ENCODE measurements around the gene CLTA. TPM values are rescaled to one million over a fixed set of nuclear protein-coding genes. Genes with fewer than 3 reads are reported as not detected.
"Not testable (repeated sequence)": the region's sequence is repeated elsewhere in the genome, so short reads cannot be mapped to it uniquely, and the experiment has no call there.

CLTA gene
- total RNA-seq, 1 donor from 2014 or later: 222 TPM

DNA sequence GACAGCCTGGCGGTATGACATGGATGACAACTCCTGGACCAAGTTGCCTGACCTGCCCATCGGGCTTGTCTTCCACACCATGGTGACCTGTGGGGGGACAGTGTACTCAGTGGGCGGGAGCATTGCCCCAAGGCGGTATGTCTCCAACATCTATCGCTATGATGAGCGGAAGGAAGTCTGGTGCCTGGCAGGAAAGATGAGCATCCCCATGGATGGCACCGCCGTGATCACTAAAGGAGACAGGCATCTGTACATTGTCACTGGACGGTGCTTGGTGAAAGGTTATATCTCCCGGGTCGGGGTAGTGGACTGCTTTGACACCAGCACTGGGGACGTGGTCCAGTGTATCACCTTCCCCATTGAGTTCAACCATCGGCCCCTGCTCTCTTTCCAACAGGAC, 20.2 kb upstream of the CLTA start:
- no peak for DNase-seq (ENCODE audit: low read depth, low spot score)
- H3K9me3 Mint-ChIP-seq: no peaks in the 10 kb centered on the region
- H3K27me3 Mint-ChIP-seq (ENCODE audit: low read depth): peaks cover 6% of the 10 kb centered on the region
- H3K4me3 Mint-ChIP-seq: no peak overlapping the region
- TF ChIP-seq, protein P1, sequence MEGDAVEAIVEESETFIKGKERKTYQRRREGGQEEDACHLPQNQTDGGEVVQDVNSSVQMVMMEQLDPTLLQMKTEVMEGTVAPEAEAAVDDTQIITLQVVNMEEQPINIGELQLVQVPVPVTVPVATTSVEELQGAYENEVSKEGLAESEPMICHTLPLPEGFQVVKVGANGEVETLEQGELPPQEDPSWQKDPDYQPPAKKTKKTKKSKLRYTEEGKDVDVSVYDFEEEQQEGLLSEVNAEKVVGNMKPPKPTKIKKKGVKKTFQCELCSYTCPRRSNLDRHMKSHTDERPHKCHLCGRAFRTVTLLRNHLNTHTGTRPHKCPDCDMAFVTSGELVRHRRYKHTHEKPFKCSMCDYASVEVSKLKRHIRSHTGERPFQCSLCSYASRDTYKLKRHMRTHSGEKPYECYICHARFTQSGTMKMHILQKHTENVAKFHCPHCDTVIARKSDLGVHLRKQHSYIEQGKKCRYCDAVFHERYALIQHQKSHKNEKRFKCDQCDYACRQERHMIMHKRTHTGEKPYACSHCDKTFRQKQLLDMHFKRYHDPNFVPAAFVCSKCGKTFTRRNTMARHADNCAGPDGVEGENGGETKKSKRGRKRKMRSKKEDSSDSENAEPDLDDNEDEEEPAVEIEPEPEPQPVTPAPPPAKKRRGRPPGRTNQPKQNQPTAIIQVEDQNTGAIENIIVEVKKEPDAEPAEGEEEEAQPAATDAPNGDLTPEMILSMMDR (conservative IDR thresholded peaks at IDR 0.05): no peak
- no peaks in the 10 kb centered on the region for H3K36me3 Mint-ChIP-seq (ENCODE audit: low read depth)
- H3K27ac Mint-ChIP-seq (ENCODE audit: unreplicated experiment): no peak overlapping the region
- H3K4me1 Mint-ChIP-seq: no peaks in the 10 kb centered on the region

DNA sequence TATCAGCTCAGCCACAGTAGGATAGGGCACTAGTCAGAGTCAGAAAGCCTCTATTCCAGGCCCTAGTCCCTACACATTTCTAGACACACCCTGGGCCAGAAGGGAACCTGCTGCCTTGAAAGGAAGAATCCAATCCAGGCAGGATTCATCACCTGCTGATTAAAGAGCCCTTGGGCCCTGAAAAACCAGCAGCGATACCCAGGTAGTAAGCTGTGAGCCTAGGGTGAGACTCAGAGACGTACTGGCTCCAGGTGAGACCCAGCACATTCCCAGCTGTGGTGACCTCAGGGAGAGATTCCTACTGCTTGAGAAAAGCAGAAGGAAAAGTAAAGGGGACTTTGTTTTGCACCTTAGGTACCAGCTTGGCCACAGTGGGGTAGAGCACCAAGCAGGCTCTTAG, 16.9 kb upstream of the CLTA start:
- Mint-ChIP-seq H3K9me3 (no peaks in the 10 kb centered on the region), H3K4me3 (no peak overlapping the region), H3K4me1 (no peaks in the 10 kb centered on the region), H3K27ac (ENCODE audit: unreplicated experiment) (no peak overlapping the region), H3K36me3 (ENCODE audit: low read depth) (no peaks in the 10 kb centered on the region), H3K27me3 (ENCODE audit: low read depth) (peaks cover 4% of the 10 kb centered on the region)
- TF ChIP-seq, protein P1 (conservative IDR thresholded peaks at IDR 0.05): no peak
- no peak for DNase-seq (ENCODE audit: low read depth, low spot score)

DNA sequence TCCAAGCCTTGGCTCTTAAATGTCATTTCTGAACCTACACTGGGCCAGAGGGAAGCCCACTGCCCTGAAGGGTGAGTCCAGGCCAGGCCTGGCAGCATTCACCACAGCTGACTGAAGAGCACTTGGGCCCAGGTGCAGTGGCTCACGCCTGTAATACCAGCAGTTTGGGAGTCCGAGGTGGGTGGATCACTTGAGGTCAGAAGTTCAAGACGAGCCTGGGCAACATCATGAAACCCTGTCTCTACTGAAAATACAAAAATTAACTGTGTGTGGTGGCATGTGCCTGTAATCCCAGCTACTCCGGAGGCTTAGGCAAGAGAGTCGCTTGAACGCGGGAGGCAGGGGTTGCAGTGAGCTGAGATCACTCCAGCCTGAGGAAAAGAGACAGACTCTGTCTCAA, 16.4 kb upstream of the CLTA start:
- H3K4me1 Mint-ChIP-seq: no peaks in the 10 kb centered on the region
- TF ChIP-seq, protein P1 (conservative IDR thresholded peaks at IDR 0.05): no peak
- DNase-seq (ENCODE audit: low read depth, low spot score): no peak
- H3K27ac Mint-ChIP-seq (ENCODE audit: unreplicated experiment): no peak overlapping the region
- no peaks in the 10 kb centered on the region for H3K36me3 Mint-ChIP-seq (ENCODE audit: low read depth)
- H3K9me3 Mint-ChIP-seq: no peaks in the 10 kb centered on the region
- H3K4me3 Mint-ChIP-seq: no peak overlapping the region
- peaks cover 4% of the 10 kb centered on the region for H3K27me3 Mint-ChIP-seq (ENCODE audit: low read depth)

DNA sequence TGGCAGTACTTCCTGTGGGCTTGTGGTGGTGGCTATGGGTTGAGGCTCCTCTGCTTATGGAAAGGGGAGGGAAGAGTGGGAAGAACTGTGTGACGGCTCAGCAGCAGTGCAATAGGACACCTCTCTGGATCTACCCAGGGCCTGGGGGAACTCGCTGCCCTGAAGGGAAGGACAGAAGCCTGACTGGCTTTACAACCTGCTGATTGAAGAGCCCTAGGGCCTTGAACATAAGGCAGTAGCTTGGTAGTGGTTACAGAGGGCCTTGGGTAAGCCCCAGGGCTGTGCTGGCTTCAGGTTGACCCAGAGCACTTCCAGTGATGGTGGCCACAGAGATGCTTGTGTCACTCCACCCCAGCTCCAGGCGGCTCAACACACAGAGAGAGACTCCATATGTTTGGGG, 16.0 kb upstream of the CLTA start:
- H3K9me3 Mint-ChIP-seq: no peaks in the 10 kb centered on the region
- H3K27me3 Mint-ChIP-seq (ENCODE audit: low read depth): peaks cover 4% of the 10 kb centered on the region
- no peaks in the 10 kb centered on the region for H3K4me1 Mint-ChIP-seq
- H3K4me3 Mint-ChIP-seq: no peak overlapping the region
- no peak for DNase-seq (ENCODE audit: low read depth, low spot score)
- H3K27ac Mint-ChIP-seq (ENCODE audit: unreplicated experiment): peak overlapping the region; percentile 38
- TF ChIP-seq, protein P1 (conservative IDR thresholded peaks at IDR 0.05): no peak
- no peaks in the 10 kb centered on the region for H3K36me3 Mint-ChIP-seq (ENCODE audit: low read depth)

DNA sequence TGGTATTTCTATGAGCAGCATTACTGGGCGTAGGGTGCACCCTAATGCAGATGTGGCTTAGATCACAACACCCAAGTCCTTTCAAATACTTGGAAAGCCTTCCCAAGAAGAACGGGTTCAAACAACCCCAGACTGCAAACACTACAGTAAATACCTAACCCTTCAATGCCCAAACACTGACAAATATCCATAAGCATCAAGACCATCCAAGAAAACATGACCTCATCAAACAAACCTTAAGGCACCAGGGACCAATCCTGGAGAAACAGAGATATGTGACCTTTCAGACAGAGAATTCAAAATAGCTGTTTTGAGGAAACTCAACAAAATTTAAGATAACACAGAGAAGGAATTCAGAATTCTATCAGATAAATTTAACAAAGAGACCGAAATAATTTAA, 15.5 kb upstream of the CLTA start:
- not testable (repeated sequence) for H3K27me3 Mint-ChIP-seq (ENCODE audit: low read depth); H3K9me3 Mint-ChIP-seq; H3K4me3 Mint-ChIP-seq; H3K4me1 Mint-ChIP-seq; H3K27ac Mint-ChIP-seq (ENCODE audit: unreplicated experiment); DNase-seq (ENCODE audit: low read depth, low spot score); H3K36me3 Mint-ChIP-seq (ENCODE audit: low read depth)

DNA sequence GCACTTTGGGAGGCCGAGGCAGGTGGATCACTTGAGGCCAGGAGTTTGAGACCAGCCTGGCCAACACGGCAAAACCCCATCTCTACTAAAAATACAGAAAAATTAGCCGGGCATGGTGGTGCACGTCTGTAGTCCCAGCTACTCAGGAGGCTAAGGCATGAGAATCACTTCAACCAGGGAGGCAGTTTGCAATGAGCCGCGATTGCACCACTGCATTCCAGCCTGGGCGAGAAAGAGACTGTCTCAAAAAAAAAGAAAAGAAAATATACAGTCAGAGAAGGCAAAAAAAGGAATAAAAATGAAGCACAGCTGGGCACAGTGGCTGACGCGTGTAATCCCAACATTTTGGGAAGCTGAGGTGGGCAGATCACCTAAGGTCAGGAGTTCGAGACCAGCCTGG, 14.2 kb upstream of the CLTA start:
- not testable (repeated sequence) for H3K27me3 Mint-ChIP-seq (ENCODE audit: low read depth); H3K9me3 Mint-ChIP-seq; DNase-seq (ENCODE audit: low read depth, low spot score); H3K4me1 Mint-ChIP-seq; H3K4me3 Mint-ChIP-seq; H3K36me3 Mint-ChIP-seq (ENCODE audit: low read depth); H3K27ac Mint-ChIP-seq (ENCODE audit: unreplicated experiment)

DNA sequence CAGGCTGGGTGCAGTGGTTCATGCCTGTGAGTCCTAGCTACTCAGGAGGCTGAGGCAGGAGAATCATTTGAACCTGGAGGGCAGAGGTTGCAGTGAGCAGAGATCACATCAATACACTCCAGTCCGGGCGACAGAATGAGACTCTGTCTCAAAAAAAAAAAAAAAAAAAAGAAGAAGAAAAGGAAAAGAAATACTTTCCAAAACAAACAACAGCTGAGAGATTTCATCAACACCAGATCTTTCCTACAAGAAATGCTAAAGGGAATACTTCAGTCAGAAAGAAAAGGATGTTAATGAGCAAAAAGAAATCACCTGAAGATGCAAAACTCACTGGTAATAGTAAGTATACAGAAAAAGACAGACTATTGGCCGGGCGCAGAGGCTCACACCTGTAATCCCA, 13.2 kb upstream of the CLTA start:
- Mint-ChIP-seq H3K27me3 (ENCODE audit: low read depth) (peaks cover 6% of the 10 kb centered on the region), H3K27ac (ENCODE audit: unreplicated experiment) (no peak overlapping the region), H3K4me1 (no peaks in the 10 kb centered on the region), H3K4me3 (no peak overlapping the region), H3K9me3 (peaks cover 5% of the 10 kb centered on the region), H3K36me3 (ENCODE audit: low read depth) (no peaks in the 10 kb centered on the region)
- no peak for DNase-seq (ENCODE audit: low read depth, low spot score)
- TF ChIP-seq, protein P1 (conservative IDR thresholded peaks at IDR 0.05): no peak

DNA sequence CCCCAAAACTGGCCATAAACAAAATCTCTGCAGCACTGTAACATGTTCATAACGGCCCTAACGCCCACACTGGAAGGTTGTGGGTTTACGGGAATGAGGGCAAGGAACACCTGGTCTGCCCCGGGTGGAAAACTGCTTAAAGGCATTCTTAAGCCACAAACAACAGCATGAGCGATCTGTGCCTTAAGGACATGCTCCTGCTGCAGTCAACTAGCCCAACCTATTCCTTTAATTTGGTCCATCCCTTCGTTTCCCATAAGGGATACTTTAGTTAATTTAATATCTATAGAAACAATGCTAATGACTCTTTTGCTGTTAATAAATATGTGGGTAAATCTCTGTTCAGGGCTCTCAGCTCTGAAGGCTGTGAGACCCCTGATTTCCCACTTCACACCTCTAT, 10.5 kb upstream of the CLTA start:
- DNase-seq (ENCODE audit: low read depth, low spot score); H3K27ac Mint-ChIP-seq (ENCODE audit: unreplicated experiment); H3K36me3 Mint-ChIP-seq (ENCODE audit: low read depth); H3K9me3 Mint-ChIP-seq; H3K4me1 Mint-ChIP-seq; H3K27me3 Mint-ChIP-seq (ENCODE audit: low read depth); H3K4me3 Mint-ChIP-seq: not testable (repeated sequence)
